HL-60/S4 (cell line): ENCODE data around the gene PMFBP1.
"Not testable (repeated sequence)": the region's sequence is repeated elsewhere in the genome, so short reads cannot be mapped to it uniquely, and the experiment has no call there.

Experiments
- in situ Hi-C: fragments of 300-500 bp; cut with MboI; formaldehyde crosslinking; loops from 2 replicates; pipeline ENCODE4 v1.14.3; 2022; ENCODE audit warnings: low sequenced_read_pairs

Gene PMFBP1

DNA sequence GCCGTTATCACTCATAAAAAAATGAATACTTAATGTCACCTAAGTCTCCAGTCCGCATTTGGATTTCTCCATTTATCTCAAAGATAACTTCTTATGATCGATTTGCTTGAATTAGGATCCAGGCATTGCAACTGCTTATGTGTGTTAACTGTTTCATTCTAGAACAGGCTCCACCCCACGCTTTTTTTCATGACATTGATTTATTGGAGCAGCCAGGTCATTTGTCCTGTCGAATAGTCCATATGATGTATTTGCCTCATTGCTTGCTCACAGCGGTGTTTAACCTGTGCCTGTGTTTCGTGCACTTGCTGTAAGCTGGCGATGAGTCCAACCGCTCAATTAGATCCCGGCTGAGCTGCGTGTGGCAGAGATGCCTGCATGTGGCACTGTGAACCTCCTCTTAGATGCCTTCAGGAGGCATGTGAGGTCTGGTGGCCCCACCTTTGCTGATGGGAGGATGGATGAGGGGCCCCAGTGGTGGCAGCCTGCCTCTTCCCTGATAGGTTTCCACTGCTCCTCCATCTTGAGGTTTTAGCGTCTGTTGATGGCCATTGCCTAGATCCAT is 61.9 kb downstream of the PMFBP1 start:
- in situ Hi-C loops: no loop called here

DNA sequence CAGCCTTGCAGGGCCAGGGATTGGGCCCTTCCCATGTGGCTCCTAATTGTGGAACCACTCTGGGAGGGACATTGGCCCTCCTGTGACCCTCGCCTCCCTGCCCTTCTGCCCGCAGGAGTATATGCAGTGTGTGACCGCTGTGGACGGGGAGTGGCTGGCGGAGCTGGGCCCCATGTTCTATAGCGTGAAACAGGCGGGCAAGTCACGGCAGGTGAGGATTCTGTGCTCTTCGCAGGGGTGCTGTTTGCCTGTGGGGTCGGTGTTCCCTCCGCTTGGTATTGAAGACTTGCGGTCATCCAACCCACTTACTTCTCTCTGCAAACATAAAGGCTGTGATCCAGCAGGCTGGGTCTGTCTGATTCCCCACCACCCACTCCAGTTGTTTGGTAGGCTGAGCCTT is 62.7 kb downstream of the PMFBP1 start:
- in situ Hi-C loops: no loop called here

DNA sequence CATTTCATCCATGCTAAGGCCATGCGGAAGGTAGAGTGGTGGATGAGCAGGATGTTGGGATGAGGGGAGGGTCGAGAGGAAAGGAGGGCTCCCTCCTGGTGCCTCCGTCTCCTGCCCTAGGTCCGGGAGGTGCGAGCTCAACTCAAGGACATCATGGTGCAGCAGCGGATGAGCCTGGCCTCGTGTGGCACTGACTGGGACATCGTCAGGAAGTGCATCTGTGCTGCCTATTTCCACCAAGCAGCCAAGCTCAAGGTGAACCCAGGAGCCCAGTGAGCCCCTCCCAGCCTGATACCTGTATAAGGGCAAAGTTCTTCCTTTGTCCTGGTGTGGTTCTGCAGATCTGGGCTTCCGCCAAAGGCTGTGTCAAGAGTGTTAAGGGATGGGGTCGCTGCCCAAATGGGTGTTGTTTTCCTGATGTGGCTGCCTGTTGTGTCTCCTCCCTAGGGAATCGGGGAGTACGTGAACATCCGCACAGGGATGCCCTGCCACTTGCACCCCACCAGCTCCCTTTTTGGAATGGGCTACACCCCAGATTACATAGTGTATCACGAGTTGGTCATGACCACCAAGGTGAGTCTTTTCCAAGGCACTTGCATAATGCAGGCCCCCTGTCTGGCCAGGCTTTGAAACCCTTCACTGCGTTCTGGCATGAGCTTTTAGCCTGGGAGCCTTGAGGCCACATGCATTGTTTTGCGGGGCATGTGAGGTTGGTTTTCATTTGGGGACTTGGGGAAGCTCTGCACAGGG is 63.4 kb downstream of the PMFBP1 start:
- in situ Hi-C loops: no loop called here

DNA sequence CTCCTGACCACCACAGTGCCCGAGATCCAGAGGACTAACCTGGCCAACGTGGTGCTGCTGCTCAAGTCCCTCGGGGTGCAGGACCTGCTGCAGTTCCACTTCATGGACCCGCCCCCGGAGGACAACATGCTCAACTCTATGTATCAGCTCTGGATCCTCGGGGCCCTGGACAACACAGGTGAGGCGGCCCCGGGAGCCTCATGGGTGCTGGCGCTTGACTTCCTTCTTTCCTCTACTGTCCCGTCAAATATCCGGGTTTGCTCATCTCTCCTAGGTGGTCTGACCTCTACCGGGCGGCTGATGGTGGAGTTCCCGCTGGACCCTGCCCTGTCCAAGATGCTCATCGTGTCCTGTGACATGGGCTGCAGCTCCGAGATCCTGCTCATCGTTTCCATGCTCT is 64.6 kb downstream of the PMFBP1 start:
- in situ Hi-C loops: no loop called here

DNA sequence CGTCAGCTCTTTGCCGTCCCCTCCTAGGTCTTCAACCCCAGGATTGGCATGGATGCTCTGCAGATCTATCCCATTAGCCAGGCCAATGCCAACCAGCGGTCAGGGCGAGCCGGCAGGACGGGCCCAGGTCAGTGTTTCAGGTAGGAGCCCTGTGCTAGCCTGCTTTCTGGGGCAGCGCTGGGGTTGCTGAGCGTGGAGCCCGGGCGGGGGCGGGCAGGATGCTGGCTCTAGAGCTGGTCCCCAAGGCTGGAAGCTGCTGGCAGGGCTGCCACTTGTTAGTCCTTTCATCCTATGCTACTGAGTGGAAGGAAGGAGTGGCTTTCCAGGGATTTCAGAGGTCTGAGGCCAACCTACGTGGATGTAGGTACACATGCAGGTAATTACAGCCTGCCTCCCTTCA is 66.0 kb downstream of the PMFBP1 start:
- in situ Hi-C loops: no loop called here

DNA sequence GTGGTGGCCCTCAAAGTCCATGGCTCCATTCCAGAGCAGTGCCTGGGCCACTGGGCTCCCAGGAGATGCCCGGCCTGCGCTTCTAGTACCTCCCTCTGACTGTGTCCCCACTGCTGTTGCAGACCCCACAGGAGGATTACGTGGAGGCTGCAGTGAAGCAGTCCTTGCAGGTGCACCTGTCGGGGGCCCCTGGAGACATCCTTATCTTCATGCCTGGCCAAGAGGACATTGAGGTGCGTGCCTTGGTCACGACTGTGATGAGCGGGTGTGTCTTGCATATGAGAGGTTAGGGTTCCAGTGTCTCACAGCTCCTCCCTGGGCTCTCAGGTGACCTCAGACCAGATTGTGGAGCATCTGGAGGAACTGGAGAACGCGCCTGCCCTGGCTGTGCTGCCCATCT is 67.0 kb downstream of the PMFBP1 start:
- in situ Hi-C loops: no loop called here

DNA sequence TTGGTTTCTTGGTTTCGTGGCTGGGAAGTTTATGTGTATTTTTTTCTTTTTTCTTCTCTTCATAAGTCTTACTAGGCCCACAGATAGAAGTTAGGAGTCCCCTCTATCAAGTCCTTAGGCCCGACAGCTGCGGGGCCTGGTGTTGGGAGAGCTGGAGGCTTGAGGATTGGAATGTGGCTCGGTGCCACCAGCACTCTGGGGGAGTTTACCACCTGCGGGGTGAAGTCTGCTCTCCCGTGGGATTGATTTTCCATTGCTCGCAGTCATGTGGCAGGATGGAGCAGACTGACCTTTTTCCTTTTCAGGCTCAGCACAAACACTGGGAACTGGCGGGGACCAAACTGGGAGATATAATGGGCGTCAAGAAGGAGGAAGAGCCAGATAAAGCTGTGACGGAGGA is 70.8 kb downstream of the PMFBP1 start:
- in situ Hi-C loops: no loop called here

DNA sequence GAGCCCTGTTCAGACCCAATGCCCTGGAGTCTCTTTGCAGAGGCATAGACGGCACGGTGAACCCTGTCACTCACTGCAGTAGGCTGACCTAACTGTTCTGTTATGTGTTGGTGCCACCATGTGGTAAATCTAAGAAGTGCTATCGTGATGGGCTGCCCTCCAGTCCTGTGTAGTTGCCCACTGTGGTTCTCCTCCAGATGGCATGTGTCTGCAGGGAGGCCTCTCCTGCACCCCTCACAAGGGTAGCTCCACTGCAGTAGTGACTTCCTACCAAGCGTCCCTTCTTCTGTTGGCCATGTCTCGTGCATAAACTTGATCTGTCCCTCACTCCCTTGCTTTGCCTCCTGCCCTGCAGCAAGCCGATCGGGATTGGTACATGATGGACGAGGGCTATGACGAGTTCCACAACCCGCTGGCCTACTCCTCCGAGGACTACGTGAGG is 72.6 kb downstream of the PMFBP1 start:
- in situ Hi-C loops: no loop called here

DNA sequence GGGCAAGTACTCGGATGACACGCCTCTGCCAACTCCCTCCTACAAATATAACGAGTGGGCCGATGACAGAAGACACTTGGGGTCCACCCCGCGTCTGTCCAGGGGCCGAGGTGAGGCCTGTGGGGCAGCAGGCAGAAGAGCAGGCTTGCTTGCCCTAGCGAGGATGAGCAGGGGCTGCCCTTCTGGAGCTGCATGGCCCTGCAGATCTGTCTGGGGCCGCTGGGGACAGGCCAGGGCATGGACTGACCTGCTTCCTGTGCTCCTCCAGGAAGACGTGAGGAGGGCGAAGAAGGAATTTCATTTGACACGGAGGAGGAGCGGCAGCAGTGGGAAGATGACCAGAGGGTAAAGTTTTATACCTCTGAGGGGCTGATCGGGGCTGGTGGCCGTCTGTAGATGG is 73.0 kb downstream of the PMFBP1 start:
- in situ Hi-C loops: no loop called here

DNA sequence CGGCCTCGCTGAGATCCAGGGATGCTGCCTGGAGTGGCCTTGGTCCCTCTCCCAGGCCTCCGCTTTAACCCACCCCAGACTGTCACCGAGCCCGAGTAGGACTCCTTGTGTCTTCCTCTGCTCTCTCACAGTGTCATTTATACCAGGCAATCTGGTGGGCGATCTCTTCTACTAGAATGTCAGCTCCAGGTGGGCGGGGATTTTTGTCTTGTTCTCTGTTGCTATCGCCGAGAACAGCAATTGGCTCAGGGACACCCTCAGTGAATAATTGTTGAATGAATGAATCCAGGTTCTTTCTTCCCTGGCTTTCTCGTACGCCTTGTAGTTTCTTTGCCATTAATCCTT is 77.7 kb downstream of the PMFBP1 start:
- in situ Hi-C loops: no loop called here

DNA sequence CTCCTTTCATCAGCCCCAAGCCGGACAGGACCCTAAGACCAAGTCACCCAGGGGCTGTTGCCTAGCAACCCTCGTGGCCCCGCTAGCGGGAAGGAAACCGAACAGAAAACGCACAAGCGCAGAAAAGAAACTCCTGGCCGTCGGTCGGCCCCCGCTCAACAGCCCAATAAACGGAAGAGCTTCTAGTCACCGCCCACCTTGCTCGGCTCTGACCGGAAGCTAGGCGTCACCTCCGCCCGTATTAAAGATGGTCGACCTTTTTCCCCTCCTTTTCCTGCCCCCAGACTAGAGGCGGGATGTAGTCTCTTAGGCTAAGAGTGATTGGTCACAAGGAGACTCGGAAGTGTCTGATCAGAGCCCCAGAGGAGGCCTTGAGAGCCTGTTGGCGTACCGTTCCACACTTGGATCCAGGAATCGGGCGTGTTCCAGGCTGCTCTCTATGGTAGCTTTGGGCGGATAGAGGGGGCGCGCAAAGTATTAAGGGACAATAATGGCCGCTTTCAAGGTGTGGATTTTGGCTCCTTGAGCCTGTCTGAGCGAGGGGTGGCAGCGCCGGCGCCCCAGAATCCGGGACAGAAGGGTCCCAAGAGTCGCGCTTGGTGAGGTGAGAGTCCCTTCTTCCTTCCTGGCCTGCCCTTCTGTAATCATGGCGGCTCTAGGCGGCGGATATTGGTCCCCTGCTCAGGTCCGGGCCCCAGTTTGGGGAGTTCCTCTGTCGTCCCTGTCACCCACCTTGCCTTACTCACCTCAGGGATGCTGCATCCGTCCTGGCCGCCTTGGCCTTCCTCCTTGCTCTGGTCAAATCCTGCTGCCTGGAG is 78.3 kb downstream of the PMFBP1 start, which contains the start of the genes DHX38 and TXNL4B:
DHX38 (plus strand) TSS at position 400 of the 818 bp plus-strand sequence. CDS start 2,311 bp downstream, outside the sequence.
TXNL4B (minus strand) TSS at position 173 of the 818 bp plus-strand sequence. CDS start 2,871 bp downstream, outside the sequence.
- in situ Hi-C loops: no loop called here

DNA sequence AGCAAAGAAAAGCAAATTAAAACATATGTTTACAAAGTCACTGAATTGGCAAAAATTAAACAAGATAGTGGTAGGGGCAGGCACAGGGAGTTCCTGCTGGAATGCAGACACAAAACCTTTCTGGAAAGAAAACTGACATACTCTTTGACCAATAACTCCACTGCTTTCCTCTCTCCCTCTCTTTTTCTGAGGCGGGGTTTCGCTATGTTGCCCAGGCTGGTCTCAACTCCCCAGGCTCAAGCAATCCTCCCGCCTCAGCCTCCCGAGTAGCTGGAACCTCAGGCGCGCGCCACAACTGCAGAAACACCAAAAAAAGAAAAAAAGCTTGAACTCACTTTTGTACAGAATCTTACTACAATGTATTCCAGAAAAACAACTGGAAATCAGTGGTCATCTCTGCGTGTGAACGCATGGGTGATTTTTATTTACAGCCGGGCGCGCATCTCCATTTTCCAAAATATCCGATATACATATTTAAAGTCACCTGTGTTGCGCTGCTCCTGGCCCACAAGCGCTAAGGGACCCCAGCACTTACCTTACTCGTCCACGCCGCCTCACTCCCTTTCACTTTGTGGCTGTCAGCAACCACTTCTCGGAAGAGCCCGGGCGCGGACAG is 79.0 kb downstream of the PMFBP1 start:
- in situ Hi-C loops: no loop called here

DNA sequence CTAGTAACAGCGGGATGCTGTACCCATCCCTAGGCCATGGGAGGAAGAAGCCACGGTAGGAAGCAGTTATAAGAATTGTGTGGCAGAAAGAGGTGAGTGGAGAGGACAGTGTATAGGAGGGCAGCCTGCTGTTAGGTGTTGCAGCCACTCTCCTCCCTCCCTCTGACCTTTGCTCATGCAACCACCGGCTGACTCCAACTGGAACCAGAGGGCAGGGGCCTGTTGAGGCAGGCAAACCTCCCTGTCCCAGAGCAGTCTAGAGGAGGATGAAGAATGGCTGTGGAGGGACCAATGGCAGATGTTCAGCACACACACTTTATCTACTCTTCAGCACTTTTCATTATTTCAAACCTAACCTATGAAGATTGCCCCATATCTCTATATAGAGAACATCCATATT is 80.7 kb downstream of the PMFBP1 start:
- in situ Hi-C loops: no loop called here

DNA sequence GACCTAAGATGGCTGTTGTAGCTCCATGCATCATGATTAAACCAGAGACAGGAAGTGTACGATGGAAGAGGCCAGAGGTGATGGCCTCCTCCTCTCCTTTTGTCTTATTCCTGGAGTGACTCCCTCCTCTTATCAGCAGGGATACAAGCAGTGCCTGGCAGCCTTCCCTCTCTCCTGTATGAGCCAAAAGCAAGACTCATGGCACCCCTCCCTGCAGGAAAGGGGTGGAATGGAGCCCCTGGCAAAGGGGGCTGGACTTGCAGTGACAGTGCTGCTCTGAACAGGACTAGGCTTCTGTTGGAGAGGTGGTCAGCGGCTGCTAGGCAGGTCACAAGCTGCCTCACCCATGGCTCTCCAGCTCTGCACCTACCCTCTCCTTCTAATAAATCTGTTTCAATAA is 87.0 kb downstream of the PMFBP1 start:
- in situ Hi-C loops: no loop called here

DNA sequence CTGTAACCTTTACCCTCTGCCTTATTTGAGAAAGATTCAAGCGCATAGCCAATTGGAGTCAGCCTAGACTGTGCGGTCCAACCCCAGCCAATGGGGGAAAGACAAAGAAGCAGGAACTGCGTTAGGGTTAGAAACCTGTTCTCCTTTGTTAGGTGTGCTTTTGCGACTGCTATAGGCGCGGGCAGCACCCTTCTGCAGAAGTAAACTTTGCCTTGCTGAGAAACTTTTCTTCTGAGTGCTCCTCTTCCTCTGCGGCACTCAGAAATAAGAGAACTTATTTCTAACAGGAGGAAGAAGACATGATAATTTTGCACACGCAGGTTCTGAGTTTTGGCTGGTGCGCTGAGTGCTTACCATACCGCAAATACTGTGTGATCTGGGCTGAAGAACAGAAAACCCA is 87.5 kb downstream of the PMFBP1 start:
- in situ Hi-C loops: no loop called here

DNA sequence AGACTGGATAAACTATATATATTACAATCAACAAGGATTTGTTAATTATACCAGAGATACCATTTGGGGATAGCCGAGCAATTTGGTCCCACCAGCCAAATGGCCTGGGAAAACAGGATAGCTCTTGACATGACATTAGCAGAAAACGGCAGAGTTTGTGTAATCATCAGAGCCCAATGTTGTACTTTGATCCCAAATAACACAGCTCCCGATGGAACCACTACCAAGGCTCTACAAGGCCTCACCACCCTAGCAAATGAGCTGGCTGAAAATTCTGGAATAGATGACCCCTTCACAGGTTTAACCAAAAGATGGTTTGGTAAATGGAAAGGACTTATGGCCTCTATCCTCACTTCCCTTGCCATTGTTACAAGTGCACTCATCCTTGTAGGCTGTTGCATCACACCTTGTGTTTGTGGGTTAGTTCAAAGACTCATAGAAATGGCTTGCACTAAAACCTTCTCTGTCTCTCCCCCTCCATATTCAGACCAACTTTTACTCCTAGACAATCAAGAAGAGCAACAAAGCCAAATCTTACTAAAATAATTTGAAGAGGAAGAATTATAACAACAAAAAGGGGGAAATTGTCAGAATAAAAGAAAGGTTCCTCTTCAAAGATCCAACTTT is 88.1 kb downstream of the PMFBP1 start:
- in situ Hi-C loops: no loop called here

DNA sequence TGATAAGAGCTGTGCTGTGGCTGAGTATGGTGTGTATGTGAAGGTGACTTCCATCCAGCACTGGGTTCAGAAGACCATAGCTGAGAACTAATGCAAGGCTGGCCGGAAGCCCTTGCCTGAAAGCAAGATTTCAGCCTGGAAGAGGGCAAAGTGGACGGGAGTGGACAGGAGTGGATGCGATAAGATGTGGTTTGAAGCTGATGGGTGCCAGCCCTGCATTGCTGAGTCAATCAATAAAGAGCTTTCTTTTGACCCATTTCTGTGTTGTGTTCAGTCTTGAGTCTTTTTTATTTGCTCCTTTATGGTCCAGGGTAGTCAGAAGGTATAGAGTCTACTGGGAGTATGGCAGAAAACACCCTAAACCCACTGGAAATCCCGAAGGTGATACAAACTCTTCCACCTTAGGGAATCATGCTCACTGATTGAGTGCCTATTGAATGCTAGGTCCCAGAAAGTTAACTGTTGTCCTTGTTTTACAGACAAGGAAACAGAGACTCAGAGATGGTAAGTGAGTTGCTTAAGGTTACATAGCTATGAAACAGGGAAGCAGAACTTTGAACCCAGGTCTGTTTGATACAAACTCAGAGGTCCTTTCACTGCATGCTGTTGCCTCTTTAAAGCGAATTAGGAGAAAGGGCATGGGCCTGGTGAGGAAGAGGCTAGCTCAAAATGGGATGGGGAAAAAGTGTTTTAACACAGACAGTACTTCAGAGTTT is 94.8 kb downstream of the PMFBP1 start:
- in situ Hi-C loops: not testable (repeated sequence)

DNA sequence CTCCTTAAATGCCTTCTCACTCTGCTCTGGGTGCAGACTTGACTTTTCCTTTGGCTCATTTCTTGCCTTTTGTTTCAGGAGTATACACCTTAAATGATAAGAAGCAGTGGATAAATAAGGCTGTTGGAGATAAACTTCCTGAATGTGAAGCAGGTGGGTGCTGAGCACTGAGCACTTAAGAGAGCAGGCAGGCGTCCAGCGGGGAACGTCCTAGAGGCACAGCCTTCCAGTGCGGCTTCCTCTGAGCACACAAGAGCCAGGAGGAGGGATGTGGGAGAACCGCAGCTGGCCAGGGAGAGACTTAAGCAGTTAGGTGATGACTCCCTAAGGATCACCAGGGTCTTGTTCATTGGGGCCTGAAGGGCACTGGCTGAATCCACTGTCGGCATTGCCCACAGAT is 96.9 kb downstream of the PMFBP1 start:
- in situ Hi-C loops: not testable (repeated sequence)

DNA sequence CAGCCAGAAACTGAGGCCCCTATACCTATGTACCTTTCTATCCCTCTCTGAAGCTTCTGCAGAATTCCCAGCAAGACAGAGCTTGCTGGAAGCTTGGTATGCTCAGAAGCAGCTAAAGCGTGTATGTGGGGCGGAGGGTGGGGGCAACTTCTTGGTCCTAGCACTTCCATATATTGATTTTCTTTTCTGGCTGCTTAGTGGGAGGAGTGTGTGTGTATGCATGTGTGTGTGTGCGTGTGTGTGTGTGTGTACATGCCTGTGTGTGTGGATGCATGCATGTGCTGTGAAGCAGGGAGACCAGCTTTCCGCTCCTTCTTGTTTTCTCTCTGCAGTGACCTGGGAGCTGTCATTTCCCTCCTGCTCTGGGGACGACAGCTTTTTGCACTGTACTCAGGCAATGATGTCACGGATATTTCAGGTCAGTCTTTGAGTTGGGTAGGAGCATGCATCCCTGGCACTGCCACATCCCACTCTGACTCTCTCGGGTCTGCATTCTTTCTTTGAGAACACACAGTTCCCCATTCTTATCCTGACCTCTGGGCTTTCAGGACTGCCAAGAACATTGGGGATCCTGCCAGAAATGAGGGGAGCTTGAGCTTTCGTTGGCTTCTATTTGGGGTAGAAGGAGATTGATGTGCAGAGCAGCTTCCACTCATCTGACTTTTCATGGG is 98.3 kb downstream of the PMFBP1 start:
- in situ Hi-C loops: no loop called here
